ENCODE results near the gene IGFBP1.

Gene IGFBP1

GRCh38 chr7:45892407-45893035, 4.2 kb downstream of the IGFBP1 start:
- H3K9me3 ChIP-seq (ENCODE audit: control insufficient read depth in 1 of 2, low read length in 2 of 2), result no peaks in the 10 kb centered on the region
- H3K27ac ChIP-seq (ENCODE audit: low read length), result no peak overlapping the region
- H3K27me3 ChIP-seq (ENCODE audit: low read depth, low read length), result peaks cover 22% of the 10 kb centered on the region
- H3K4me3 ChIP-seq (ENCODE audit: low read depth in 1 of 2, low read length in 2 of 2), result no peak overlapping the region
- H3K4me1 ChIP-seq (ENCODE audit: control insufficient read depth in 1 of 2, insufficient read depth in 2 of 2, low read length in 2 of 2), result peaks cover 0 to 11% of the 10 kb centered on the region in 2 donors
- H3K36me3 ChIP-seq (ENCODE audit: control insufficient read depth in 1 of 2, insufficient read depth in 2 of 2, low read length in 2 of 2), result no peaks in the 10 kb centered on the region

DNA sequence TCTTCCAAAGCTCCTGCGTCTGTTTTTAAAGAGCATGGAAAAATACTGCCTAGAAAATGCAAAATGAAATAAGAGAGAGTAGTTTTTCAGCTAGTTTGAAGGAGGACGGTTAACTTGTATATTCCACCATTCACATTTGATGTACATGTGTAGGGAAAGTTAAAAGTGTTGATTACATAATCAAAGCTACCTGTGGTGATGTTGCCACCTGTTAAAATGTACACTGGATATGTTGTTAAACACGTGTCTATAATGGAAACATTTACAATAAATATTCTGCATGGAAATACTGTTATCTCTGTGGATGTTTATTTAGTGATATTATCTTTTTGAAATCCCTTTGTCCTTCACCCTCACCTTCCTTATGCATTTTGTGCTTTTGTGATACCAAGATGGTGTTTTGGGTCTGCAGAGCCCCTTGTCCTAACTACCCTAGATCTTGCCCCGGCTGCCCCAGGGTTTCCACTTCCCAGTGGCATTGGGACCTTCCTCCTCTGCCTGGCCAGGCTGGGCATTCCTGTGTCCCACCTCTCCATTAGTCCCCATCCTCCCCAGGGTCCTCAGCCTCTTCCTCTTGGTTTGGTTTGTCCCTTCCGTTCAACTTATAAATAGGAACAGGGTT, 5.2 kb downstream of the IGFBP1 start:
- H3K27ac ChIP-seq (ENCODE audit: low read length), result no peak overlapping the region
- H3K36me3 ChIP-seq (ENCODE audit: control insufficient read depth in 1 of 2, insufficient read depth in 2 of 2, low read length in 2 of 2), result no peaks in the 10 kb centered on the region
- H3K9me3 ChIP-seq (ENCODE audit: control insufficient read depth in 1 of 2, low read length in 2 of 2), result no peaks in the 10 kb centered on the region

GRCh38 chr7:45893996-45894664, 5.8 kb downstream of the IGFBP1 start:
- H3K27me3 ChIP-seq (ENCODE audit: low read depth, low read length), result peaks cover 16% of the 10 kb centered on the region
- no peak overlapping the region for H3K27ac ChIP-seq (ENCODE audit: low read length)
- H3K4me1 ChIP-seq (ENCODE audit: control insufficient read depth in 1 of 2, insufficient read depth in 2 of 2, low read length in 2 of 2), result no peaks in the 10 kb centered on the region
- H3K4me3 ChIP-seq (ENCODE audit: low read depth in 1 of 2, low read length in 2 of 2), result no peak overlapping the region
- no peaks in the 10 kb centered on the region for H3K36me3 ChIP-seq (ENCODE audit: control insufficient read depth in 1 of 2, insufficient read depth in 2 of 2, low read length in 2 of 2)
- H3K9me3 ChIP-seq (ENCODE audit: control insufficient read depth in 1 of 2, low read length in 2 of 2), result no peaks in the 10 kb centered on the region

More for the DNA sequence above, 5.2 kb downstream of the IGFBP1 start:
- Histone ChIP-seq H3K4me3 (ENCODE audit: low read depth in 1 of 2, low read length in 2 of 2) (no peak overlapping the region), H3K27me3 (ENCODE audit: low read depth, low read length) (peaks cover 18% of the 10 kb centered on the region), H3K4me1 (ENCODE audit: control insufficient read depth in 1 of 2, insufficient read depth in 2 of 2, low read length in 2 of 2) (peaks cover 0 to 6% of the 10 kb centered on the region in 2 donors)

DNA sequence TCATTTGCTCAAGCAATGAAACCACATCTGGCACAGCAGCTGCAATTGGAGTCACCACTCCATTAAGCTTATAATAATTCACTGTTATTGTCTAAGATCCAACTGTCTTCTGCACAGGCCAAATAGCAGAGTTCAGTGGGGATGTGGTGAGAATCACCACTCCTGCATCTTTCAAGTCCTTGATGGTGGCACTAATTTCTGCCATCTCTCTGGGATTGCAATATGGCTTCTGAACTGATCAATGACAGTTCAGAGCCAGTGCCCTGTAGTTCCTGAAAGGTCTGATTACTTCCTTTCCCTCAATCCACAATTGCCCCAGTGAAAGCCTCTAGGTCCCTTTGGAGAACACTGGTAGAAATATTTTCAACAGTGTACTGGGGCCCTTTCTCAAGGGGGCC, 6.4 kb downstream of the IGFBP1 start:
- Histone ChIP-seq H3K9me3 (ENCODE audit: control insufficient read depth in 1 of 2, low read length in 2 of 2) (no peaks in the 10 kb centered on the region), H3K36me3 (ENCODE audit: control insufficient read depth in 1 of 2, insufficient read depth in 2 of 2, low read length in 2 of 2) (no peaks in the 10 kb centered on the region), H3K4me3 (ENCODE audit: low read depth in 1 of 2, low read length in 2 of 2) (no peak overlapping the region), H3K27ac (ENCODE audit: low read length) (no peak overlapping the region), H3K4me1 (ENCODE audit: control insufficient read depth in 1 of 2, insufficient read depth in 2 of 2, low read length in 2 of 2) (no peaks in the 10 kb centered on the region), H3K27me3 (ENCODE audit: low read depth, low read length) (peaks cover 12% of the 10 kb centered on the region)

- Histone ChIP-seq H3K4me1 (ENCODE audit: control insufficient read depth in 1 of 2, insufficient read depth in 2 of 2, low read length in 2 of 2) (no peaks in the 10 kb centered on the region), H3K4me3 (ENCODE audit: low read depth in 1 of 2, low read length in 2 of 2) (no peak overlapping the region), H3K27ac (ENCODE audit: low read length) (no peak overlapping the region), H3K9me3 (ENCODE audit: control insufficient read depth in 1 of 2, low read length in 2 of 2) (no peaks in the 10 kb centered on the region), H3K36me3 (ENCODE audit: control insufficient read depth in 1 of 2, insufficient read depth in 2 of 2, low read length in 2 of 2) (no peaks in the 10 kb centered on the region), H3K27me3 (ENCODE audit: low read depth, low read length) (no peaks in the 10 kb centered on the region)
Observed at GRCh38 chr7:45897042-45897690, 8.9 kb downstream of the IGFBP1 start.

- no peak overlapping the region for H3K27ac ChIP-seq (ENCODE audit: low read length)
Observed at GRCh38 chr7:45898222-45898621, 9.9 kb downstream of the IGFBP1 start.

GRCh38 chr7:45901566-45901965, 13.3 kb downstream of the IGFBP1 start:
- H3K9me3 ChIP-seq (ENCODE audit: control insufficient read depth in 1 of 2, low read length in 2 of 2), result peaks cover 0 to 5% of the 10 kb centered on the region in 2 donors
- no peak overlapping the region for H3K4me3 ChIP-seq (ENCODE audit: low read depth in 1 of 2, low read length in 2 of 2)
- H3K27me3 ChIP-seq (ENCODE audit: low read depth, low read length), result no peaks in the 10 kb centered on the region
- no peaks in the 10 kb centered on the region for H3K4me1 ChIP-seq (ENCODE audit: control insufficient read depth in 1 of 2, insufficient read depth in 2 of 2, low read length in 2 of 2)
- H3K36me3 ChIP-seq (ENCODE audit: control insufficient read depth in 1 of 2, insufficient read depth in 2 of 2, low read length in 2 of 2), result no peaks in the 10 kb centered on the region
- H3K27ac ChIP-seq (ENCODE audit: low read length), result no peak overlapping the region

More at GRCh38 chr7:45898222-45898621, 9.9 kb downstream of the IGFBP1 start:
- Histone ChIP-seq H3K4me1 (ENCODE audit: control insufficient read depth in 1 of 2, insufficient read depth in 2 of 2, low read length in 2 of 2) (no peaks in the 10 kb centered on the region), H3K36me3 (ENCODE audit: control insufficient read depth in 1 of 2, insufficient read depth in 2 of 2, low read length in 2 of 2) (no peaks in the 10 kb centered on the region), H3K27me3 (ENCODE audit: low read depth, low read length) (no peaks in the 10 kb centered on the region), H3K4me3 (ENCODE audit: low read depth in 1 of 2, low read length in 2 of 2) (no peak overlapping the region), H3K9me3 (ENCODE audit: control insufficient read depth in 1 of 2, low read length in 2 of 2) (peaks cover 0 to 5% of the 10 kb centered on the region in 2 donors)

DNA sequence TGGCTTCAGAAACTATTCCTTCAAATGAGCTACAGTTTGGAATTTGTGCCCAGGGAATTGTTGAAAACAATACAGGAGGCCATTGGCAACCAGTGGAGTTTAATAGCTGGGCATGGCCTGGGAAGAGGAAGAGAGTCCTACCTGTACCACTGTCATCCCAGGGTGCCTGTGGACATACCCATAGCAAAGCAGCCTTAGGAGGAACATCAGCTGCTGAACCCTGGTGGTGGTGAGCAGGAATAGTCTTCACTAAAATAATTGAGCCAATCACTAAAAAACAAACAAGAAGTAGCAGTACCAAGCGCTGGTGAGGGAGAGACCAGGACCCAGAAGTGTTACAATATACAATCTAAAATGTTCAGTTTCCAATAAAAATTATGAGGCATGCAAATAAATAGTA, 14.5 kb downstream of the IGFBP1 start:
- no peaks in the 10 kb centered on the region for H3K27me3 ChIP-seq (ENCODE audit: low read depth, low read length)
- no peaks in the 10 kb centered on the region for H3K4me1 ChIP-seq (ENCODE audit: control insufficient read depth in 1 of 2, insufficient read depth in 2 of 2, low read length in 2 of 2)
- no peaks in the 10 kb centered on the region for H3K36me3 ChIP-seq (ENCODE audit: control insufficient read depth in 1 of 2, insufficient read depth in 2 of 2, low read length in 2 of 2)
- H3K4me3 ChIP-seq (ENCODE audit: low read depth in 1 of 2, low read length in 2 of 2), result no peak overlapping the region
- no peak overlapping the region for H3K27ac ChIP-seq (ENCODE audit: low read length)
- peaks cover 0 to 5% of the 10 kb centered on the region in 2 donors for H3K9me3 ChIP-seq (ENCODE audit: control insufficient read depth in 1 of 2, low read length in 2 of 2)

GRCh38 chr7:45909561-45909960, 21.3 kb downstream of the IGFBP1 start:
- Histone ChIP-seq H3K4me3 (ENCODE audit: low read depth in 1 of 2, low read length in 2 of 2) (no peak overlapping the region), H3K36me3 (ENCODE audit: control insufficient read depth in 1 of 2, insufficient read depth in 2 of 2, low read length in 2 of 2) (no peaks in the 10 kb centered on the region), H3K9me3 (ENCODE audit: control insufficient read depth in 1 of 2, low read length in 2 of 2) (peaks cover 0 to 3% of the 10 kb centered on the region in 2 donors), H3K27ac (ENCODE audit: low read length) (no peak overlapping the region), H3K27me3 (ENCODE audit: low read depth, low read length) (no peaks in the 10 kb centered on the region), H3K4me1 (ENCODE audit: control insufficient read depth in 1 of 2, insufficient read depth in 2 of 2, low read length in 2 of 2) (no peaks in the 10 kb centered on the region)

DNA sequence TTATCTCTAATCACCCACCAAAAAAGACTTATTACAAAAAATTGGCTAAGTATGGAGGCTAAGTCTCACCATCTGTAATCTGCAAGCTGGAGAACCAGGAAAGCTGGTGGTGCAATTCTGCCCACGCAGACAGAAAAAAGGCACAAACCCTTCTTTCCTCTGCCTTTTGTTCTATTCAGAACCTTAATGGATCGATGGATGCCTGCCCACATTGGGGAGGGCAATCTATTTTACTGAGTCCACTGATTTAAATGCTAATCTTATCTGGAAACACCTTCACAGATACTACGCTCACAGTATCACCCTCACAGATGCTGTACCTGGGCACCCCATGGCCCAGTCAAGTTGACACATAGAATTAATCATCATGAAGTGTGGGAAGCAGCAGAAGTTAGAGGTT, 22.6 kb downstream of the IGFBP1 start:
- Histone ChIP-seq H3K4me3 (ENCODE audit: low read depth in 1 of 2, low read length in 2 of 2) (no peak overlapping the region), H3K9me3 (ENCODE audit: control insufficient read depth in 1 of 2, low read length in 2 of 2) (peaks cover 0 to 3% of the 10 kb centered on the region in 2 donors), H3K36me3 (ENCODE audit: control insufficient read depth in 1 of 2, insufficient read depth in 2 of 2, low read length in 2 of 2) (no peaks in the 10 kb centered on the region), H3K27me3 (ENCODE audit: low read depth, low read length) (no peaks in the 10 kb centered on the region), H3K27ac (ENCODE audit: low read length) (no peak overlapping the region), H3K4me1 (ENCODE audit: control insufficient read depth in 1 of 2, insufficient read depth in 2 of 2, low read length in 2 of 2) (no peaks in the 10 kb centered on the region)

DNA sequence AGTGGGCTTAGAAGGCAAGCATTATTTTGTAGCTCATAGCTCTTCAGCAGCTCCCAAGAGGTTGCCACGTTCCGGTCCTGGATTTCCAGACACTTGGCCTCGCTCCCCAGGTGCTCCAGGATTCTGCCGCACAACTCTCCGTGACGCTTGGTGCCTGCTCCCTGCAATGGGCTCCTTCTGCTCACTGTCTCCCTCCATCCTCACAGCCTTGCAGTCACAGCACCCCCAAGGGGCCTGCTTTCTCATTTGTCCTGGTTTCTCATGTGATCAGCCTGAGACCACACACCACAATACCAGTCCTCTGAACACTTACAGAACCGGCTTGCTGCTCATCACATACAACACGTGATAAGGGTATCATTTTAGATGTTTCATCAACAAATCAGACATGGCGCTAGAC, 23.0 kb downstream of the IGFBP1 start:
- Histone ChIP-seq H3K4me3 (ENCODE audit: low read depth in 1 of 2, low read length in 2 of 2) (no peak overlapping the region), H3K36me3 (ENCODE audit: control insufficient read depth in 1 of 2, insufficient read depth in 2 of 2, low read length in 2 of 2) (no peaks in the 10 kb centered on the region), H3K27ac (ENCODE audit: low read length) (no peak overlapping the region), H3K4me1 (ENCODE audit: control insufficient read depth in 1 of 2, insufficient read depth in 2 of 2, low read length in 2 of 2) (no peaks in the 10 kb centered on the region), H3K27me3 (ENCODE audit: low read depth, low read length) (no peaks in the 10 kb centered on the region), H3K9me3 (ENCODE audit: control insufficient read depth in 1 of 2, low read length in 2 of 2) (peaks cover 0 to 3% of the 10 kb centered on the region in 2 donors)
